HG02943 (cell line): ENCODE measurements around the gene TEX50.
"Not testable (repeated sequence)": the region's sequence is repeated elsewhere in the genome, so short reads cannot be mapped to it uniquely, and the experiment has no call there.

Experiments used
- ATAC-seq: cut with Tn5 transposase; IDR thresholded peaks from one replicate; pipeline ENCODE4 v1.9.1; 2021; ENCODE audit warnings: mild to moderate bottlenecking, low read depth, moderate library complexity; ENCODE audit not compliant: unreplicated experiment

The TEX50 gene

GRCh38 chr1:173635116-173635515 is at the start of gene TEX50:
TEX50 (plus strand) TSS chr1:173635338; CDS start chr1:173635522, 184 bp downstream.
- no peak for ATAC-seq

GRCh38 chr1:173590557-173590956 is 44.6 kb upstream of the TEX50 start:
- ATAC-seq: no peak

GRCh38 chr1:173591138-173591537 is 44.0 kb upstream of the TEX50 start:
- ATAC-seq: not testable (repeated sequence)

- ATAC-seq: no peak
Observed at GRCh38 chr1:173596097-173596825, 38.9 kb upstream of the TEX50 start.

GRCh38 chr1:173601588-173601987 is 33.5 kb upstream of the TEX50 start:
- no peak for ATAC-seq

- no peak for ATAC-seq
Observed at GRCh38 chr1:173603056-173603591, 32.0 kb upstream of the TEX50 start, which contains the start of gene SLC9C2. SLC9C2 (minus strand) TSS chr1:173603072; CDS start chr1:173601776, 1,296 bp downstream.

GRCh38 chr1:173608503-173609216 is 26.5 kb upstream of the TEX50 start:
- ATAC-seq: no peak

- ATAC-seq: not testable (repeated sequence)
Observed at GRCh38 chr1:173613086-173613485, 22.1 kb upstream of the TEX50 start.

- no peak for ATAC-seq
Observed at GRCh38 chr1:173616859-173617258, 18.3 kb upstream of the TEX50 start.

- no peak for ATAC-seq
Observed at GRCh38 chr1:173627269-173627668, 7.9 kb upstream of the TEX50 start.

- no peak for ATAC-seq
Observed at GRCh38 chr1:173628888-173629287, 6.2 kb upstream of the TEX50 start.

GRCh38 chr1:173637236-173638042 is 2.3 kb downstream of the TEX50 start:
- ATAC-seq: not testable (repeated sequence)

- no peak for ATAC-seq
Observed at GRCh38 chr1:173638043-173639021, 3.2 kb downstream of the TEX50 start.

GRCh38 chr1:173639102-173639501 is 4.0 kb downstream of the TEX50 start:
- no peak for ATAC-seq

GRCh38 chr1:173642450-173643139 is 7.5 kb downstream of the TEX50 start:
- ATAC-seq: not testable (repeated sequence)

GRCh38 chr1:173646656-173647055 is 11.5 kb downstream of the TEX50 start:
- no peak for ATAC-seq

GRCh38 chr1:173648880-173649605 is 13.9 kb downstream of the TEX50 start:
- no peak for ATAC-seq

GRCh38 chr1:173660306-173660705 is 25.2 kb downstream of the TEX50 start:
- no peak for ATAC-seq
